K562 (cell line): ENCODE results near the gene DNAJC2. TPM values are rescaled to one million over a fixed set of nuclear protein-coding genes. Genes with fewer than 3 reads are reported as not detected.
"Not testable (repeated sequence)": the region's sequence is repeated elsewhere in the genome, so short reads cannot be mapped to it uniquely, and the experiment has no call there.

Source experiments
- ATAC-seq: fragments of 200-7000 bp; cut with Tn5 transposase; 3 replicates; pipeline ENCODE4 v1.9.1; 2020; ENCODE audit warnings: moderate library complexity
- BruUV-seq: library from RNA; stranded (reverse); fragments of 400-500 nt; replicated peaks from 2 replicates; lab custom pipeline; 2021; lab: Mats Ljungman, UMichigan
- CTCF ChIA-PET: fragments of 300-600 bp; formaldehyde crosslinking; extraction: SDS; loops from one replicate; lab custom pipeline; 2021; ENCODE audit warnings: low intra/inter-chr PET ratio; lab: Yijun Ruan, JAX
- POLR2A ChIA-PET: fragments of 300-600, 350-650 bp; sonication (Branson Sonifier 250); formaldehyde crosslinking; extraction: SDS; loops from one replicate; lab custom pipeline; 2021; ENCODE audit warnings: antibody characterized with exemption, inconsistent platforms; lab: Yijun Ruan, JAX
- DNase-seq, 4 experiments: peaks; one replicate each; pipeline versions ENCODE4 v3.0.0 to v3.0.0-alpha.2; 2011 to 2018; ENCODE audit warnings: low spot score in 3 of 4, mixed read lengths in 3 of 4; ENCODE audit errors: extremely low read depth in 1 of 4
- FAIRE-seq: peaks from 2 replicates; lab custom pipeline; 2011; peaks lifted over from hg19 to GRCh38; lab: Jason Lieb, UNC
- H2AFZ ChIP-seq: 2 replicates; pipeline ENCODE4 v1.6.0; 2011; ENCODE audit warnings: low read depth, low read length, control low read depth, inconsistent platforms
- H3K27ac ChIP-seq: fragments of 200-600 bp; 3 replicates; pipeline ENCODE4 v1.8.0; 2011; ENCODE audit warnings: low read depth, mild to moderate bottlenecking, control low read depth, inconsistent platforms, low read length, moderate library complexity, mixed read lengths; ENCODE audit errors: extremely low read depth
- H3K27me3 ChIP-seq, 2 experiments: fragments of 300-600 bp in 1 of 2; 2 replicates in 1 of 2; 3 replicates in 1 of 2; pipeline versions ENCODE4 v1.6.0 to v1.8.0; 2011; ENCODE audit warnings: inconsistent platforms in 2 of 2, low read length in 2 of 2, mild to moderate bottlenecking in 1 of 2, mixed read lengths in 1 of 2, moderate library complexity in 1 of 2; ENCODE audit not compliant: control insufficient read depth in 2 of 2, insufficient read depth in 2 of 2
- H3K36me3 ChIP-seq: fragments of 300-600 bp; 3 replicates; pipeline ENCODE4 v1.8.0; 2011; ENCODE audit warnings: mild to moderate bottlenecking, low read length, inconsistent platforms; ENCODE audit not compliant: control insufficient read depth, insufficient read depth
- H3K4me1 ChIP-seq, 2 experiments: fragments of 200-600 bp in 1 of 2; replicated peaks in 1 of 2; 2 replicates in 1 of 2; 3 replicates in 1 of 2; pipeline versions ENCODE4 v1.5.1 to v1.8.0; 2011; ENCODE audit warnings: inconsistent platforms in 2 of 2, low read length in 2 of 2, mild to moderate bottlenecking in 1 of 2, mixed read lengths in 1 of 2, moderate library complexity in 1 of 2; ENCODE audit not compliant: control insufficient read depth in 2 of 2, insufficient read depth in 2 of 2
- H3K4me2 ChIP-seq: 2 replicates; pipeline ENCODE4 v1.6.1; 2011; ENCODE audit warnings: low read length, control low read depth, inconsistent platforms, mixed read lengths; ENCODE audit not compliant: insufficient read depth
- H3K4me3 ChIP-seq: fragments of 200-600 bp; sonication (generic), shearing (Covaris generic); 2 replicates; pipeline ENCODE4 v1.5.1; 2016; ENCODE audit warnings: control low read depth, inconsistent platforms
- H3K79me2 ChIP-seq: fragments of 200-600 bp; 3 replicates; pipeline ENCODE4 v1.8.0; 2011; ENCODE audit warnings: low read length, inconsistent platforms; ENCODE audit not compliant: control insufficient read depth, insufficient read depth
- H3K9ac ChIP-seq, 2 experiments: 2 replicates each; pipeline versions ENCODE4 v1.6.0 to v1.6.1; 2011; ENCODE audit warnings: low read depth in 2 of 2, low read length in 2 of 2, control low read depth in 1 of 2, inconsistent platforms in 1 of 2, mild to moderate bottlenecking in 1 of 2, mixed read lengths in 1 of 2; ENCODE audit not compliant: insufficient read depth in 1 of 2
- H3K9me1 ChIP-seq: one replicate; pipeline ENCODE4 v1.6.0; 2011; ENCODE audit warnings: inconsistent platforms, mild to moderate bottlenecking, low read length, moderate library complexity; ENCODE audit not compliant: control insufficient read depth, insufficient read depth
- H3K9me3 ChIP-seq: replicated peaks from 2 replicates; pipeline ENCODE4 v1.5.1; 2011; ENCODE audit warnings: low read depth, low read length, inconsistent platforms; ENCODE audit not compliant: control insufficient read depth, insufficient read depth
- H4K20me1 ChIP-seq: replicated peaks from 2 replicates; pipeline ENCODE4 v1.6.1; 2011; ENCODE audit warnings: low read length, inconsistent platforms, mixed read lengths; ENCODE audit not compliant: control insufficient read depth, insufficient read depth
- MEIS2 ChIP-seq: fragments of 450-650 bp; IDR thresholded peaks from 2 replicates; pipeline ENCODE4 v1.6.1; 2014; ENCODE audit warnings: mild to moderate bottlenecking; ENCODE audit not compliant: partially characterized antibody
- POLR2G ChIP-seq: fragments of 200-400 bp; formaldehyde crosslinking; IDR thresholded peaks from 2 replicates; pipeline ENCODE4 v1.6.1; 2017; ENCODE audit warnings: low read depth, mild to moderate bottlenecking, antibody characterized with exemption, low read length, moderate library complexity
- WGBS: fragments of 100-300 bp; shearing (Covaris generic); methylation state at CpG from one replicate; pipeline ENCODE4 v1.1.6; 2016; ENCODE audit warnings: low coverage, mixed read lengths; ENCODE audit not compliant: insufficient coverage; ENCODE audit errors: missing lambda C conversion rate; 5-methylcytosine and 5-hydroxymethylcytosine counted together
- in situ Hi-C: fragments of 300-500 bp; cut with MboI; formaldehyde crosslinking; loops from 4 replicates; pipeline ENCODE4 v1.15.0; 2018; ENCODE audit warnings: inconsistent platforms, mixed read lengths
- intact Hi-C: fragments of 100-400 bp; cut with micrococcal nuclease; formaldehyde crosslinking; loops from 2 replicates; pipeline ENCODE4 v1.14.2; 2022
- polyA plus RNA-seq, 8 experiments: library from polyadenylated mRNA; depleted of rRNA in 4 of 8; stranded (reverse) in 5 of 8; unstranded in 3 of 8; fragments of >200 nt; fragmentation: Nextera tagmentation in 2 of 8; fragmentation: Illumina TruSeq in 1 of 8; extraction: Ambion mirVana in 2 of 8; extraction: Trizol in 1 of 8; gene quantifications; 2 replicates each; pipeline versions ENCODE4 v1.2.1 to v1.2.3, GENCODE V29; 2011 to 2014; ENCODE audit warnings: inconsistent platforms in 1 of 8, missing spikeins in 1 of 8
- total RNA-seq, 7 experiments: library from RNA; depleted of rRNA in 6 of 7; stranded (reverse); fragments of >200 nt in 6 of 7; fragmentation: Illumina TruSeq in 2 of 7; extraction: Trizol in 2 of 7; gene quantifications; 2 replicates each; pipeline versions ENCODE4 v1.2.1 to v1.2.3, GENCODE V29; 2011 to 2021; ENCODE audit warnings: low replicate concordance in 1 of 7

The DNAJC2 gene
- total and polyA plus RNA-seq, 9 of the 15 experiments (the other 6 are each of a cell fraction or from before 2014, with no cell fraction given), result 40.2 to 157 (median 92.1) TPM

DNA sequence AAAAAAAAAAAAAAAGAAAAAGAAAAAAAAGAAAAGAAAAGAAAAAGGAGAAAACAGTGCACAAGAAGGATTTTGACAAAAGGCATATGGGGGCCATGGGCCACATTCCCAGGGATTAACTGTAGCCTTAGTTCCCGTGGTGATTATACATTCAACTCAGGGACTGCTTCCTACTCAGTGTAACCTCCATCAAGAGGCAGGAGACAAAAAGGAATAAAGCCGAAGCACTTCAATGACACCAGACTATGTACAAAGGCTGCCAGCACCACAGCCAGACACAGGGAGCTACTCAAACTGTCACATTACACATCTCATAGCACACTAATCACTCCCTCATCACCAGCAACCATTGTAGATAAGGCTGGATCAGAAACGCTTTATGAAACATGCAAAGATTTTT is 52.4 kb downstream of the DNAJC2 start:
- no peak for FAIRE-seq
- POLR2A ChIA-PET, result no interaction called here
- ATAC-seq, result peak; percentile 22

DNA sequence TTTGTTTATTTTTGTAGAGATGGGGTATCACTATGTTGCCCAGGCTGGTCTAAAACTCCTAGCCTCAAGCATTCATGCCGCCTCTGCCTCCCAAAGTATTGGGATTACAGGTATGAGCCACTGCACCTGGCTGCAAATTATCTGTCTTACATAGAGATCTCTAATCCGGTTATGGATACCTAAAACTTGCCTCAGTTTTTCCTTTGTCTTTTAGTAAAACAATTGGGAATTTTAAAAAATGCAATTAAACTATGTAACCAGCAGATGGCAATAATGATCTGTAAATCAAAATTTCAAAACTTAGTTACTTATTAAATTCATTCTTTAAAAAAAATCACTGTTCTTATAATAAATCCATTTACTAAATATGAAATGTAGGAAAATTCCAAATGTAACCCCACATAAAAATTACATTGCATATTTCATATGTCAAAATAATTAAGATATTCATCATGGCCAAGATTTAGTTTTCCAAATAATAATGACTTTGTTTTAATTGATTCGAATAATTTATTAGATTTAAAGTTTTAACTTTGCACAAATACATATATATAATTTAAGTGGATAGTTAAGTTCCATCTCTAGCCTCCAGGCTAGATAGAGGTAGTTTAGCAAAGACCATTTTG is 61.7 kb downstream of the DNAJC2 start:
- WGBS, result 0% methylated on average over 3 of the region's 3 CpGs
- CTCF ChIA-PET, POLR2A ChIA-PET, H3K9ac ChIP-seq, H2AFZ ChIP-seq, ATAC-seq, BruUV-seq, H3K79me2 ChIP-seq, H4K20me1 ChIP-seq, H3K27me3 ChIP-seq, H3K9me1 ChIP-seq, in situ Hi-C loops, intact Hi-C loops, H3K4me2 ChIP-seq, H3K4me3 ChIP-seq, FAIRE-seq, H3K36me3 ChIP-seq, H3K27ac ChIP-seq, H3K9me3 ChIP-seq, DNase-seq: not testable (repeated sequence)
- peaks cover 0 to 14% of the 10 kb centered on the region in 2 experiments; a peak in 2 of 5 replicates for H3K4me1 ChIP-seq

More for the DNA sequence above, 52.4 kb downstream of the DNAJC2 start:
- TF ChIP-seq POLR2G, result no peak
- TF ChIP-seq MEIS2, result peak; percentile 6
- no peak overlapping the region for H3K27ac ChIP-seq
- in situ Hi-C loops (no loop called here), intact Hi-C loops (no loop called here)
- H4K20me1 ChIP-seq, result no peaks in the 10 kb centered on the region
- H3K9me3 ChIP-seq, result no peaks in the 10 kb centered on the region
- DNase-seq, result no peak
- H3K9ac ChIP-seq, result no peak overlapping the region
- H3K4me2 ChIP-seq, result no peak overlapping the region
- WGBS, result 2% methylated on average over 3 of the region's 3 CpGs
- CTCF ChIA-PET, result no interaction called here
- no peak overlapping the region for H3K4me3 ChIP-seq
- H3K4me1 ChIP-seq, result no peaks in the 10 kb centered on the region
- H3K27me3 ChIP-seq, result peaks cover 4 to 5% of the 10 kb centered on the region in 2 experiments; a peak in 2 of 5 replicates
- no peaks in the 10 kb centered on the region for H3K36me3 ChIP-seq
- no TSS peak for BruUV-seq
- no peaks in the 10 kb centered on the region for H3K9me1 ChIP-seq
- H2AFZ ChIP-seq, result no peak overlapping the region
- no peaks in the 10 kb centered on the region for H3K79me2 ChIP-seq

DNA sequence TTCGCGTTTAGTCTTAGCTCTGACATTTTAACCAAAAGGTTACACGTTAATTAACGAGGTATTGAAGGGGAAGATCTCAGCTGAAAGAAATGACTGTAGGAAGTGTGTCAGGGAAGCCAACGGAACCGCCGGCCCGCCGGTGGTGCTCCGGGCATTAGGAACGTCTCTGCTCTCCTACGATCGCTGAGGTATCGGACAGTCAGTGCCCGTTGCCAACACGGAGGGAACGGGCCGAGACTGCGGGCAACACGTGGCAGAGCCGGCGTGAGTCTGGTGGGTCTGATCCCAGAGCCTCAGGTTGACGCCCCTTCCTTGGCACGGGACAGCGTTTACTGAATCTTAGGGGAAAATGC is 63.8 kb downstream of the DNAJC2 start:
- POLR2A ChIA-PET, CTCF ChIA-PET, intact Hi-C loops, in situ Hi-C loops, H3K9ac ChIP-seq, H3K4me2 ChIP-seq, ATAC-seq, H3K27me3 ChIP-seq, H3K36me3 ChIP-seq, H3K4me3 ChIP-seq, DNase-seq, H2AFZ ChIP-seq, H3K79me2 ChIP-seq, H3K9me1 ChIP-seq, BruUV-seq, FAIRE-seq, H3K9me3 ChIP-seq, H3K27ac ChIP-seq, H4K20me1 ChIP-seq: not testable (repeated sequence)
- 82% methylated on average over 20 of the region's 25 CpGs for WGBS
- H3K4me1 ChIP-seq, result peaks cover 0 to 14% of the 10 kb centered on the region in 2 experiments; a peak in 2 of 5 replicates
